Measurements from ENCODE around the gene UBE2S.
A peak's percentile ranks its signal among the peaks of the same experiment; 100 is the strongest.

UBE2S gene

GRCh38 chr19:55384920-55385723, 22.5 kb downstream of the UBE2S start:
- peak; percentile 83 to 96 (median 89) for DNase-seq (ENCODE audit: low read depth in 3 of 3, low spot score in 1 of 3)

- DNase-seq (ENCODE audit: low read depth in 3 of 3, low spot score in 1 of 3), result peak in 1 of 3 donors; percentile 26
Observed at GRCh38 chr19:55384131-55384919, 23.3 kb downstream of the UBE2S start, which contains the start of gene TMEM238. TSS of gene TMEM238 (minus strand) at chr19:55384292. CDS start at chr19:55384259, 33 bp downstream.

GRCh38 chr19:55383279-55384130, 24.1 kb downstream of the UBE2S start:
- peak in 1 of 3 donors; percentile 30 for DNase-seq (ENCODE audit: low read depth in 3 of 3, low spot score in 1 of 3)

GRCh38 chr19:55382522-55383054, 25.0 kb downstream of the UBE2S start:
- no peak for DNase-seq (ENCODE audit: low read depth in 3 of 3, low spot score in 1 of 3)

- no peak for DNase-seq (ENCODE audit: low read depth in 3 of 3, low spot score in 1 of 3)
Observed at GRCh38 chr19:55382013-55382412, 25.6 kb downstream of the UBE2S start.

GRCh38 chr19:55379174-55379573, 28.4 kb downstream of the UBE2S start:
- DNase-seq (ENCODE audit: low read depth in 3 of 3, low spot score in 1 of 3), result no peak

GRCh38 chr19:55377356-55378131, 30.0 kb downstream of the UBE2S start:
- DNase-seq (ENCODE audit: low read depth in 3 of 3, low spot score in 1 of 3), result no peak

- DNase-seq (ENCODE audit: low read depth in 3 of 3, low spot score in 1 of 3), result no peak
Observed at GRCh38 chr19:55376241-55376933, 31.2 kb downstream of the UBE2S start, which contains the start of gene TMEM190. TSS of gene TMEM190 (plus strand) at chr19:55376826. CDS start at chr19:55376854, 28 bp downstream.

- DNase-seq (ENCODE audit: low read depth in 3 of 3, low spot score in 1 of 3), result no peak
Observed at GRCh38 chr19:55373993-55374757, 33.4 kb downstream of the UBE2S start.

GRCh38 chr19:55373306-55373992, 34.1 kb downstream of the UBE2S start:
- no peak for DNase-seq (ENCODE audit: low read depth in 3 of 3, low spot score in 1 of 3)

- DNase-seq (ENCODE audit: low read depth in 3 of 3, low spot score in 1 of 3), result no peak
Observed at GRCh38 chr19:55372316-55373081, 35.1 kb downstream of the UBE2S start.

GRCh38 chr19:55370305-55370988, 37.1 kb downstream of the UBE2S start, which contains the start of gene IL11:
TSS of gene IL11 (minus strand) at chr19:55370463. CDS start at chr19:55370310, 153 bp downstream.
- DNase-seq (ENCODE audit: low read depth in 3 of 3, low spot score in 1 of 3), result no peak

- DNase-seq (ENCODE audit: low read depth in 3 of 3, low spot score in 1 of 3), result no peak
Observed at GRCh38 chr19:55369653-55370304, 37.8 kb downstream of the UBE2S start.

- DNase-seq (ENCODE audit: low read depth in 3 of 3, low spot score in 1 of 3), result no peak
Observed at GRCh38 chr19:55368701-55369563, 38.7 kb downstream of the UBE2S start.

- no peak for DNase-seq (ENCODE audit: low read depth in 3 of 3, low spot score in 1 of 3)
Observed at GRCh38 chr19:55368106-55368505, 39.5 kb downstream of the UBE2S start.

All from stimulated activated CD4-positive, alpha-beta T cell treated with anti-CD3 and anti-CD28 coated beads, TNF-alpha, amount 100 ng/mL, for 1 hour (primary cell).